Fibroblast of lung (primary cell): ENCODE results near the gene ATXN7L1.

Experiments
- CTCF ChIP-seq, 2 donors: IDR thresholded peaks in 1 of 2; conservative IDR thresholded peaks in 1 of 2; 1 replicate in 1 of 2; 2 replicates in 1 of 2; pipeline ENCODE4 v1.5.1; 2011 to 2012; ENCODE audit warnings: low read length in 2 of 2, control low read depth in 1 of 2, inconsistent platforms in 1 of 2, low read depth in 1 of 2, mild to moderate bottlenecking in 1 of 2
- EZH2 ChIP-seq: IDR thresholded peaks from 2 replicates; pipeline ENCODE4 v1.5.1; 2012; ENCODE audit warnings: low read length, control low read depth, mild to moderate bottlenecking; ENCODE audit errors: missing control alignments

- TF ChIP-seq CTCF (conservative IDR thresholded peaks at IDR 0.05 in 1 of 2, IDR thresholded peaks at IDR 0.05 in 1 of 2; ENCODE audit: low read depth in 1 of 2, low read length in 2 of 2), result no peak
- TF ChIP-seq EZH2, result no peak
Observed at GRCh38 chr7:105854498-105854897, 21.9 kb downstream of the ATXN7L1 start.
